Panc1 (cell line): ENCODE measurements around the gene SDK2. TPM values are rescaled to one million over a fixed set of nuclear protein-coding genes. Genes with fewer than 3 reads are reported as not detected.

ENCODE experiments used
- ATAC-seq: fragments of 200-7000 bp; cut with Tn5 transposase; 2 replicates; pipeline ENCODE4 v1.9.1; 2020; ENCODE audit warnings: mild to moderate bottlenecking, moderate library complexity
- BruUV-seq: library from RNA; stranded (reverse); fragments of 400-500 nt; replicated peaks from 2 replicates; lab custom pipeline; 2021; lab: Mats Ljungman, UMichigan
- CTCF ChIA-PET: fragments of 300-600 bp; sonication (Branson Sonifier 250); formaldehyde crosslinking; loops from one replicate; lab custom pipeline; 2022; ENCODE audit warnings: antibody characterized with exemption; lab: Charles Lee
- POLR2A ChIA-PET: fragments of 300-600 bp; sonication (Branson Sonifier 250); formaldehyde crosslinking; loops from one replicate; lab custom pipeline; 2022; ENCODE audit warnings: antibody characterized with exemption; lab: Charles Lee
- DNase-seq: peaks from one replicate; pipeline ENCODE4 v3.0.0-alpha.2; 2010; ENCODE audit warnings: low read depth, low spot score
- H3K27ac ChIP-seq: 2 replicates; pipeline ENCODE4 v1.5.1; 2011; ENCODE audit warnings: mild to moderate bottlenecking, low read length, inconsistent platforms
- H3K27me3 ChIP-seq: fragments of 200-500 bp; sonication (Bioruptor generic); 2 replicates; pipeline ENCODE4 v1.6.0; 2014; ENCODE audit warnings: low read length, inconsistent platforms; ENCODE audit not compliant: control insufficient read depth, insufficient read depth
- H3K36me3 ChIP-seq: fragments of 200-500 bp; sonication (Bioruptor generic); 2 replicates; pipeline ENCODE4 v1.5.1; 2014; ENCODE audit warnings: inconsistent platforms, mild to moderate bottlenecking, low read length, moderate library complexity; ENCODE audit not compliant: control insufficient read depth, insufficient read depth
- H3K4me1 ChIP-seq: 2 replicates; pipeline ENCODE4 v1.5.1; 2011; ENCODE audit warnings: inconsistent platforms, mild to moderate bottlenecking, low read length, moderate library complexity; ENCODE audit not compliant: control insufficient read depth, insufficient read depth
- H3K4me3 ChIP-seq, 2 experiments: 2 replicates each; pipeline ENCODE4 v1.5.1; 2011 to 2012; ENCODE audit warnings: low read depth in 2 of 2, low read length in 2 of 2, mild to moderate bottlenecking in 2 of 2, inconsistent platforms in 1 of 2, moderate library complexity in 1 of 2
- H3K9me3 ChIP-seq: fragments of 200-500 bp; sonication (Bioruptor generic); 2 replicates; pipeline ENCODE4 v1.5.1; 2014; ENCODE audit warnings: low read depth, mild to moderate bottlenecking, inconsistent platforms, low read length, moderate library complexity; ENCODE audit not compliant: control insufficient read depth, insufficient read depth
- POLR2AphosphoS5 ChIP-seq: IDR thresholded peaks from 2 replicates; pipeline ENCODE4 v1.6.1; 2012; ENCODE audit warnings: mild to moderate bottlenecking, low read depth, low read length, moderate library complexity
- SIN3A ChIP-seq: IDR thresholded peaks from 2 replicates; pipeline ENCODE4 v1.6.1; 2012; ENCODE audit warnings: low read depth, mild to moderate bottlenecking, low read length, moderate library complexity, borderline replicate concordance; ENCODE audit not compliant: insufficient read depth
- TCF7L2 ChIP-seq: IDR thresholded peaks from 2 replicates; pipeline ENCODE4 v1.6.1; 2011; ENCODE audit warnings: mild to moderate bottlenecking, low read depth, low read length, inconsistent platforms
- in situ Hi-C: cut with HindIII; loops from 2 replicates; pipeline ENCODE4 v1.10.0; 2016; ENCODE audit warnings: low sequenced_read_pairs, low pct_unique_long_range_greater_than_20kb
- intact Hi-C: fragments of 100-400 bp; cut with micrococcal nuclease; formaldehyde crosslinking; loops from one replicate; pipeline ENCODE4 v1.10.0; 2022; ENCODE audit not compliant: unreplicated experiment
- total RNA-seq: library from RNA; stranded (reverse); gene quantifications from one replicate; pipeline ENCODE4 v1.2.1, GENCODE V29; 2021; ENCODE audit not compliant: unreplicated experiment
- TF ChIP-seq, protein P1 (sequence below): fragments of 450-650 bp; IDR thresholded peaks from 2 replicates; pipeline ENCODE4 v1.5.1; 2017; ENCODE audit warnings: mild to moderate bottlenecking
- TF ChIP-seq, protein P2 (sequence below), 2 experiments: IDR thresholded peaks; 2 replicates each; pipeline ENCODE4 v1.6.1; 2011 to 2012; ENCODE audit warnings: low read depth in 2 of 2, control low read depth in 1 of 2, low read length in 1 of 2, mild to moderate bottlenecking in 1 of 2, moderate library complexity in 1 of 2; ENCODE audit not compliant: insufficient read depth in 1 of 2

Gene SDK2
- total RNA-seq, 1 experiment from 2014 or later = 0.41 TPM

DNA sequence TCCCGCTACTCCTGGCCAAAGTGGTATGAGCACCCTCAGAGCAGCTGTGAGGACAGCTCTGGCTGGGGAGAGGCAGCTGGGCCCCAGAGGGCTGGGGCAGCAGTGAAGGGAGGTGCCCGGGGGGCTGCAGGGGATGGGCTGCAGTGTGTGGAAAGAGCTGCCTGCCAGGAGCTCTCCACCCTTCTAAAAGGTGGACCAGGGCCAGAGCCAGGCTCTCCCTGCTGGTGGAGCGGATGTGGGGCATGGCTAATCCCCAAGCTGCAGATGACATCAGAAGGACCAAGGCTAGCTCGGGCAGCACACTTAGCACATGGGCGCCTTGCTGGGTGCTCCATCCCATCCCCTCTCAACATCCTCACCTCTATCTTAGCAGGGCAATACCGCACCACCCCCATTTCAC is 103.1 kb downstream of the SDK2 start:
- Histone ChIP-seq H3K27ac (no peak overlapping the region), H3K36me3 (no peaks in the 10 kb centered on the region), H3K27me3 (peaks cover 6% of the 10 kb centered on the region), H3K4me1 (no peaks in the 10 kb centered on the region), H3K9me3 (no peaks in the 10 kb centered on the region), H3K4me3 (no peak overlapping the region)
- TF ChIP-seq, protein P1, sequence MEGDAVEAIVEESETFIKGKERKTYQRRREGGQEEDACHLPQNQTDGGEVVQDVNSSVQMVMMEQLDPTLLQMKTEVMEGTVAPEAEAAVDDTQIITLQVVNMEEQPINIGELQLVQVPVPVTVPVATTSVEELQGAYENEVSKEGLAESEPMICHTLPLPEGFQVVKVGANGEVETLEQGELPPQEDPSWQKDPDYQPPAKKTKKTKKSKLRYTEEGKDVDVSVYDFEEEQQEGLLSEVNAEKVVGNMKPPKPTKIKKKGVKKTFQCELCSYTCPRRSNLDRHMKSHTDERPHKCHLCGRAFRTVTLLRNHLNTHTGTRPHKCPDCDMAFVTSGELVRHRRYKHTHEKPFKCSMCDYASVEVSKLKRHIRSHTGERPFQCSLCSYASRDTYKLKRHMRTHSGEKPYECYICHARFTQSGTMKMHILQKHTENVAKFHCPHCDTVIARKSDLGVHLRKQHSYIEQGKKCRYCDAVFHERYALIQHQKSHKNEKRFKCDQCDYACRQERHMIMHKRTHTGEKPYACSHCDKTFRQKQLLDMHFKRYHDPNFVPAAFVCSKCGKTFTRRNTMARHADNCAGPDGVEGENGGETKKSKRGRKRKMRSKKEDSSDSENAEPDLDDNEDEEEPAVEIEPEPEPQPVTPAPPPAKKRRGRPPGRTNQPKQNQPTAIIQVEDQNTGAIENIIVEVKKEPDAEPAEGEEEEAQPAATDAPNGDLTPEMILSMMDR = no peak
- TF ChIP-seq TCF7L2 = no peak
- TF ChIP-seq SIN3A = no peak
- no peak for TF ChIP-seq POLR2AphosphoS5
- TF ChIP-seq, protein P2, sequence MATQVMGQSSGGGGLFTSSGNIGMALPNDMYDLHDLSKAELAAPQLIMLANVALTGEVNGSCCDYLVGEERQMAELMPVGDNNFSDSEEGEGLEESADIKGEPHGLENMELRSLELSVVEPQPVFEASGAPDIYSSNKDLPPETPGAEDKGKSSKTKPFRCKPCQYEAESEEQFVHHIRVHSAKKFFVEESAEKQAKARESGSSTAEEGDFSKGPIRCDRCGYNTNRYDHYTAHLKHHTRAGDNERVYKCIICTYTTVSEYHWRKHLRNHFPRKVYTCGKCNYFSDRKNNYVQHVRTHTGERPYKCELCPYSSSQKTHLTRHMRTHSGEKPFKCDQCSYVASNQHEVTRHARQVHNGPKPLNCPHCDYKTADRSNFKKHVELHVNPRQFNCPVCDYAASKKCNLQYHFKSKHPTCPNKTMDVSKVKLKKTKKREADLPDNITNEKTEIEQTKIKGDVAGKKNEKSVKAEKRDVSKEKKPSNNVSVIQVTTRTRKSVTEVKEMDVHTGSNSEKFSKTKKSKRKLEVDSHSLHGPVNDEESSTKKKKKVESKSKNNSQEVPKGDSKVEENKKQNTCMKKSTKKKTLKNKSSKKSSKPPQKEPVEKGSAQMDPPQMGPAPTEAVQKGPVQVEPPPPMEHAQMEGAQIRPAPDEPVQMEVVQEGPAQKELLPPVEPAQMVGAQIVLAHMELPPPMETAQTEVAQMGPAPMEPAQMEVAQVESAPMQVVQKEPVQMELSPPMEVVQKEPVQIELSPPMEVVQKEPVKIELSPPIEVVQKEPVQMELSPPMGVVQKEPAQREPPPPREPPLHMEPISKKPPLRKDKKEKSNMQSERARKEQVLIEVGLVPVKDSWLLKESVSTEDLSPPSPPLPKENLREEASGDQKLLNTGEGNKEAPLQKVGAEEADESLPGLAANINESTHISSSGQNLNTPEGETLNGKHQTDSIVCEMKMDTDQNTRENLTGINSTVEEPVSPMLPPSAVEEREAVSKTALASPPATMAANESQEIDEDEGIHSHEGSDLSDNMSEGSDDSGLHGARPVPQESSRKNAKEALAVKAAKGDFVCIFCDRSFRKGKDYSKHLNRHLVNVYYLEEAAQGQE (IDR thresholded peaks at IDR 0.05; ENCODE audit: insufficient read depth in 1 of 2, low read depth in 2 of 2, low read length in 1 of 2) = no peak
- intact Hi-C loops (no loop called here), in situ Hi-C loops (no loop called here)
- BruUV-seq = no TSS peak
- CTCF ChIA-PET = no interaction called here
- ATAC-seq (no peak), DNase-seq (no peak)
- POLR2A ChIA-PET = no interaction called here

DNA sequence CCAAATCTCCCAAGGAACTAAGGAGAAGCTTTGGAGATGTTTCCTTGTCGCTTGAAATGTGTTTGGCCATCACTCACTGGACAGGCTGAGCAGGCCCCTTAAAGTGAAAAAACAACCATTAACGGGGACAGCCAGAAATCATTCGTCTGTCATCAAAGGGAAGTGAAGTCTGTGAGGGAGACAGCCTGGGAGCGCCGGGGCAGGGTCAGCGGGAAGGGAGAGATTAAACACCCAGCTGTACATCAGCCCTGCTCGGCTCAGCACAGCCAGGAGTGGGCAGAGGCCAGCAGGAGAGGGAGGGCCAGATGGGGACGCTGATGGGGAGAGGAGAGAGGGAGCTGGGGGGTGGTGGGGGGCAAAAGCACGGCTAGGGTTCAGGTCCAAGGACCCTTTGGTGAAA is 105.1 kb downstream of the SDK2 start:
- no peak for TF ChIP-seq TCF7L2
- no peak for TF ChIP-seq POLR2AphosphoS5
- TF ChIP-seq SIN3A = no peak
- TF ChIP-seq, protein P2 (IDR thresholded peaks at IDR 0.05; ENCODE audit: insufficient read depth in 1 of 2, low read depth in 2 of 2, low read length in 1 of 2) = no peak
- TF ChIP-seq, protein P1 = no peak
- no peaks in the 10 kb centered on the region for H3K9me3 ChIP-seq
- no peak overlapping the region for H3K27ac ChIP-seq
- no peak for ATAC-seq
- H3K36me3 ChIP-seq = no peaks in the 10 kb centered on the region
- DNase-seq = no peak
- intact Hi-C loops (no loop called here), in situ Hi-C loops (no loop called here)
- BruUV-seq = no TSS peak
- CTCF ChIA-PET = interaction anchor here (0.6 kb wide), 1 partner anchor 110 kb away, joined by 8 read pairs; no protein-coding TSS in a partner anchor
- peaks cover 2% of the 10 kb centered on the region for H3K27me3 ChIP-seq
- no peak overlapping the region for H3K4me3 ChIP-seq
- H3K4me1 ChIP-seq = no peaks in the 10 kb centered on the region
- POLR2A ChIA-PET = no interaction called here
